HepG2 (cell line): Measurements from ENCODE around the gene TREH.

Source experiments
- BHLHE40 ChIP-seq: IDR thresholded peaks from 2 replicates; pipeline ENCODE4 v1.6.1; 2011; ENCODE audit warnings: low read length, improper control_type of control experiment
- ETS1 ChIP-seq: sonication (generic); formaldehyde crosslinking; IDR thresholded peaks from 2 replicates; pipeline ENCODE4 v1.4.0; 2020; ENCODE audit warnings: missing genetic modification reagents
- MBNL3 ChIP-seq: fragments of 250-450 bp; sonication (Bioruptor Pico); conservative IDR thresholded peaks from 2 replicates; pipeline ENCODE4 v1.8.0; 2022; ENCODE audit warnings: mild to moderate bottlenecking, inconsistent platforms
- POLR2AphosphoS5 ChIP-seq: IDR thresholded peaks from 2 replicates; pipeline ENCODE4 v1.6.1; 2012; ENCODE audit warnings: low read depth, low read length
- RAD21 ChIP-seq: fragments of 450-650 bp; formaldehyde crosslinking; IDR thresholded peaks from 2 replicates; pipeline ENCODE4 v1.5.0; 2020; ENCODE audit warnings: mild to moderate bottlenecking
- ZNF207 ChIP-seq: fragments of 450-650 bp; IDR thresholded peaks from 2 replicates; pipeline ENCODE4 v1.6.1; 2016; ENCODE audit warnings: antibody characterized with exemption, borderline replicate concordance
- ZNF737 ChIP-seq: sonication (generic); formaldehyde crosslinking; IDR thresholded peaks from 2 replicates; pipeline ENCODE4 v1.5.0; 2020; ENCODE audit warnings: missing genetic modification reagents, mild to moderate bottlenecking, borderline replicate concordance

GRCh38 chr11:118641397-118642019 is 37.9 kb downstream of the TREH start:
- TF ChIP-seq MBNL3 (no peak), ZNF207 (no peak), ETS1 (CRISPR knock-in tag) (no peak), RAD21 (no peak), BHLHE40 (no peak), POLR2AphosphoS5 (no peak), ZNF737 (CRISPR knock-in tag) (no peak)
